ENCODE data around the gene TBC1D1.

DNA sequence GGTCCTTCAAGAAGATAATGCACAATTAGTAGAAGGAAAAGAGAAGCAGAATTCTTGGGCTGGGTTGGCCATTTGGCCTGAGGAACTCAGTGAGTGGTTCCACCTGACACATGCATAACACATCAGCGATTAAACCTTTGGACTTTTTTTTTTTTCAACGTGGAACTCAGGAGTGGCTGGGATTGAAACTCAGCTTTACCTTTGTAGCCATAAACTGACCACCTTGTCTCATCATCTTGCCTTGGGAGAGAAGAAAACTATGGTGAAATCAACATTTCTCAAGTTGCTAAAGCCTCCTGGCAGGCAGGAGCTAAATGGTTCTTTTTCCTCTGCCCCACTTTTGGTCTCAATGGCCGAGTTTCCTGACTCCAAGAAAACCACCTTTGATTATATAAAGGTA, 85.6 kb downstream of the TBC1D1 start:
- TF ChIP-seq POLR2A (IDR thresholded peaks at IDR 0.05; ENCODE audit: low read depth, low read length) (no peak), TAF1 (IDR thresholded peaks at IDR 0.05; ENCODE audit: borderline replicate concordance, low read depth, low read length) (no peak), POLR2AphosphoS5 (IDR thresholded peaks at IDR 0.05; ENCODE audit: low read depth, low read length) (no peak)
